B cell (primary cell): ENCODE measurements around the gene PTEN.

Experiments
- CTCF ChIP-seq: fragments of 200-600 bp; IDR thresholded peaks from one replicate; pipeline ENCODE4 v1.8.0; 2022; ENCODE audit warnings: antibody characterized with exemption, mild to moderate bottlenecking
- EZH2 ChIP-seq: IDR thresholded peaks from 2 replicates; pipeline ENCODE4 v1.6.1; 2012; ENCODE audit warnings: borderline replicate concordance, low read depth, mild to moderate bottlenecking, moderate library complexity, low read length; ENCODE audit not compliant: insufficient read depth, poor library complexity, severe bottlenecking

- TF ChIP-seq CTCF = no peak
- TF ChIP-seq EZH2 = no peak
These were observed 24.3 kb downstream of the PTEN start for GRCh38 chr10:87887548-87888289.
